Measurements from ENCODE around the gene TLE3. TPM values are rescaled to one million over a fixed set of nuclear protein-coding genes. Genes with fewer than 3 reads are reported as not detected.

TLE3 gene
- total and polyA plus RNA-seq, 2 of the 13 experiments (the other 11 are each of a cell fraction or from before 2014, with no cell fraction given), result 11.9 to 13.8 TPM

GRCh38 chr15:70002897-70003296 is 94.8 kb downstream of the TLE3 start:
- 19% methylated on average over 2 of the region's 2 CpGs for WGBS (ENCODE audit: low lambda C conversion rate)
- no peak for ATAC-seq
- H3K9me3 ChIP-seq (ENCODE audit: low read length), result no peaks in the 10 kb centered on the region
- in situ Hi-C loops (cut with HindIII; ENCODE audit: extremely low pct_ligation_motif_present, low pct_unique_long_range_greater_than_20kb), result no loop called here
- H3K27ac ChIP-seq (ENCODE audit: extremely low read length, insufficient read depth, low read length), result no peak overlapping the region
- ChIA-PET POLR2A (no interaction called here), CTCF (ENCODE audit: low intra/inter-chr PET ratio, low total read pairs) (no interaction called here)
- H2AFZ ChIP-seq (ENCODE audit: low read length), result no peak overlapping the region
- intact Hi-C loops (cut with micrococcal nuclease; ENCODE audit: unreplicated experiment), result no loop called here
- no peak for DNase-seq (ENCODE audit: low spot score)
- no peak for FAIRE-seq
- TF ChIP-seq DMAP1 (CRISPR knock-in tag; IDR thresholded peaks at IDR 0.05) (no peak), TEAD2 (CRISPR knock-in tag; IDR thresholded peaks at IDR 0.05) (no peak), ZSCAN5A (CRISPR knock-in tag; IDR thresholded peaks at IDR 0.05; ENCODE audit: borderline replicate concordance) (no peak), ZNF550 (CRISPR knock-in tag; IDR thresholded peaks at IDR 0.05; ENCODE audit: borderline replicate concordance) (no peak), CCAR2 (optimal IDR thresholded peaks at IDR 0.05; ENCODE audit: low read depth, low read length) (no peak), ZNF577 (CRISPR knock-in tag; IDR thresholded peaks at IDR 0.05; ENCODE audit: borderline replicate concordance, low read depth) (no peak)
- no peak overlapping the region for H3K4me3 ChIP-seq (replicated peaks in 1 of 3; ENCODE audit: insufficient read depth in 1 of 3, low read depth in 2 of 3, low read length in 3 of 3)
- H3K27me3 ChIP-seq (ENCODE audit: control insufficient read depth in 1 of 2, insufficient read depth in 2 of 2, low read length in 2 of 2), result peaks cover 4 to 34% of the 10 kb centered on the region in 2 experiments; a peak in 4 of 5 replicates
- H4K20me1 ChIP-seq (ENCODE audit: insufficient read depth, low read length), result no peaks in the 10 kb centered on the region
- H3K79me2 ChIP-seq (ENCODE audit: insufficient read depth, low read length), result no peaks in the 10 kb centered on the region
- H3K36me3 ChIP-seq (replicated peaks in 1 of 2; ENCODE audit: control insufficient read depth in 1 of 2, insufficient read depth in 2 of 2, low read length in 2 of 2), result no peaks in the 10 kb centered on the region
- no TSS peak for BruUV-seq (replicated peaks)
- H3K4me1 ChIP-seq (ENCODE audit: insufficient read depth, low read length), result no peaks in the 10 kb centered on the region
- no peak overlapping the region for H3K4me2 ChIP-seq (ENCODE audit: low read depth, low read length)
- H3K9ac ChIP-seq (ENCODE audit: insufficient read depth, low read depth, low read length), result no peak overlapping the region

GRCh38 chr15:70001859-70002258 is 95.9 kb downstream of the TLE3 start:
- in situ Hi-C loops (cut with HindIII; ENCODE audit: extremely low pct_ligation_motif_present, low pct_unique_long_range_greater_than_20kb), result no loop called here
- no peaks in the 10 kb centered on the region for H3K36me3 ChIP-seq (replicated peaks in 1 of 2; ENCODE audit: control insufficient read depth in 1 of 2, insufficient read depth in 2 of 2, low read length in 2 of 2)
- BruUV-seq (replicated peaks), result no TSS peak
- WGBS (ENCODE audit: low lambda C conversion rate), result 10% methylated on average over 4 of the region's 4 CpGs
- no peaks in the 10 kb centered on the region for H3K79me2 ChIP-seq (ENCODE audit: insufficient read depth, low read length)
- CTCF ChIA-PET (ENCODE audit: low intra/inter-chr PET ratio, low total read pairs), result no interaction called here
- no peak overlapping the region for H3K27ac ChIP-seq (ENCODE audit: extremely low read length, insufficient read depth, low read length)
- DNase-seq (ENCODE audit: low spot score) (no peak), FAIRE-seq (no peak), ATAC-seq (no peak)
- peaks cover 4 to 33% of the 10 kb centered on the region in 2 experiments for H3K27me3 ChIP-seq (ENCODE audit: control insufficient read depth in 1 of 2, insufficient read depth in 2 of 2, low read length in 2 of 2)
- intact Hi-C loops (cut with micrococcal nuclease; ENCODE audit: unreplicated experiment), result no loop called here
- POLR2A ChIA-PET, result no interaction called here
- no peak overlapping the region for H3K9ac ChIP-seq (ENCODE audit: insufficient read depth, low read depth, low read length)
- peaks cover 5% of the 10 kb centered on the region for H3K4me1 ChIP-seq (ENCODE audit: insufficient read depth, low read length)
- H3K4me2 ChIP-seq (ENCODE audit: low read depth, low read length), result no peak overlapping the region
- H4K20me1 ChIP-seq (ENCODE audit: insufficient read depth, low read length), result no peaks in the 10 kb centered on the region
- H3K9me3 ChIP-seq (ENCODE audit: low read length), result no peaks in the 10 kb centered on the region
- H2AFZ ChIP-seq (ENCODE audit: low read length), result no peak overlapping the region
- no peak overlapping the region for H3K4me3 ChIP-seq (replicated peaks in 1 of 3; ENCODE audit: insufficient read depth in 1 of 3, low read depth in 2 of 3, low read length in 3 of 3)
- TF ChIP-seq MYC (CRISPR knock-in tag; IDR thresholded peaks at IDR 0.05; ENCODE audit: borderline replicate concordance), result no peak
- no peak for TF ChIP-seq PHB2 (IDR thresholded peaks at IDR 0.05; ENCODE audit: partially characterized antibody)
- no peak for TF ChIP-seq TFDP1 (CRISPR knock-in tag; IDR thresholded peaks at IDR 0.05; ENCODE audit: borderline replicate concordance)
- no peak for TF ChIP-seq ZFAT (CRISPR knock-in tag; conservative IDR thresholded peaks at IDR 0.05)
- peak; percentile 66 for TF ChIP-seq ZNF629 (CRISPR knock-in tag; conservative IDR thresholded peaks at IDR 0.05)
